Measurements from ENCODE around the gene ABCD4.
"Not testable (repeated sequence)": the region's sequence is repeated elsewhere in the genome, so short reads cannot be mapped to it uniquely, and the experiment has no call there.

ABCD4 gene

DNA sequence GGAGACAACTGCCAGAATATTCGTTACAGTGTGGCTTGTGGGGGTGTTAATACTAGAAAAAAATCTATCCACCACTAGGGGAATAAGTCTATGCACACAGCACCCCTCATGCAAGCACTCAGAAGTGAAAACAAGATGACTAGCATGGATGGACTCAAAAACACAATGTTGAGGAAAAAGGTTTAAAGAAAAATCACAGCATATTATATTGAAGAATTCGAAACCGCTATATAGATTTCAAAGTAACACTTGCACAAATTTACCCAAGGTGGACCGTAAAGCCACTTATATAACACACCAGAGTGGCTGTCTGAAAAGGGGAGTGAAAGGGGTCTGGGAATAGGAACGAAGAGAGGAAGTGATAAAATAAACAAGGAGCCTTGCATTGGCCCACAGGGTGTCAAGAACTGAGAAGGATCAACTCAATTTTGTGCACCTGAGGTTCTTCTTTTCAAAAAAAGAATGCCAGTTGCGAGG, 544 bp downstream of the ABCD4 start:
- peak; percentile 61 for DNase-seq (ENCODE audit: low spot score)

DNA sequence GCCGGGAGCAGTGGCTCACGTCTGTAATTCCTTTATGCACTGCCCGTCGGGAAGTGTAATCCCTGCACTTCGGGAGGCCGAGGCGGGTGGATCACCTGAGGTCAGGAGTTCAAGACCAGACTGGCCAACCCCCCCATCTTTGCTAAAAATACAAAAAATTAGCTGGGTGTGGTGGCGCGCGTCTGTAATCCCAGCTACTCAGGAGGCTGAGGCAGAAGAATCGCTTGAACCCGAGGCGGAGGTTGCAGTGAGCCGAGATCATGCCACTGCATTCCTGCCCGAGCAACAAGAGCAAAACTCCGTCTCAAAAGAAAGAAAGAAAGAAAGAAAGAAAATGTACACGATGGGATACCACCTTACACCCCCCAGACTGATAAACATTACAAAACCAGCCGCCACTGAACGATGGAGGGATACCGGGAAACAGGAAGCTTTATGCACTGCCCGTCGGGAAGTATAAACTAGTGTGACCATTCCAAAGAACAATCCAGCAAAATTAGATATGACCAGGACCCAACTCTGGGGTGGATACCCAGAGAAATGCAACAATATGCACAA, 1.1 kb downstream of the ABCD4 start:
- no peak for DNase-seq (ENCODE audit: low spot score)

DNA sequence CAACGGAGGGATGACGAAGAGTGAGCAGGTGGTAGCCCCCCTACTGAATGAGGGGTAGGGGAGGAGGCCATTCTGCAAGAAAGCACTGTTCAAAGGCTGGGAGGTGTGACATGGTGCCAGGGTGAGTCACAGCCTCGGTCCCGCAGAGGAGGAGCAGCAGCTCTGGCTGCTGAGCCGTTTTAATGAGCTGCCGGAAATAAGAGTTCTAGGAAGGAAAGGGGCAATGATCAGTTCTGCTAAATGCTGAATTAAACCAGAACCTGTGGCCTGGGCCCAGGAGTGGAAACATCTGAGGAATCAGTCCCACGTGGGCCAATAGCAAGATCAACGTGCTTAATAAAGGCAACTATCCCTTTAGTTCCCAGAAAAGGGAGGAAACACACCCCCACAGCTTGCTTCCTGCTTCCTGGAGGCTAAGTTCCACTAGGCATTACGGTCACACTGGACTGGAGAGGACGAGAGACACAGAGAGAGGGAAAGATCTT, 3.6 kb downstream of the ABCD4 start:
- DNase-seq (ENCODE audit: low spot score): no peak

DNA sequence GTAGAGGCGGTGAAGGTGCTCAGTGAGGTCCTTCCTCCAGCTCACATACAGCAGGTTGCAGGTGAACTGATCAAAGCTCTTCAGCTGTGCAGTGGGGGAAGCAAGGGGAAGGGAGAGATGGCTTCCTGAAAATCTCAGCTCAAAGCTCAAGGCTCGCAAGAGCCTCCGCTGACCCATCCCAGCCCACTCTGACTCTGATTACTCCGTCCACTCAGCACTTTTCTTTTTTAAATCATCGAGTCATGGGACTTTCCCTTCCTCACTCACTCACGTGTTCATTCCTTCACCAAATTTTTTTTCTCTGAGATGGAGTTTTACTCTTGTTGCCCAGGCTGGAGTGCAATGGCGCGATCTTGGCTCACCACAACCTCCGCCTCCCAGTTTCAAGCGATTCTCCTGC, 4.7 kb downstream of the ABCD4 start:
- no peak for DNase-seq (ENCODE audit: low spot score)

DNA sequence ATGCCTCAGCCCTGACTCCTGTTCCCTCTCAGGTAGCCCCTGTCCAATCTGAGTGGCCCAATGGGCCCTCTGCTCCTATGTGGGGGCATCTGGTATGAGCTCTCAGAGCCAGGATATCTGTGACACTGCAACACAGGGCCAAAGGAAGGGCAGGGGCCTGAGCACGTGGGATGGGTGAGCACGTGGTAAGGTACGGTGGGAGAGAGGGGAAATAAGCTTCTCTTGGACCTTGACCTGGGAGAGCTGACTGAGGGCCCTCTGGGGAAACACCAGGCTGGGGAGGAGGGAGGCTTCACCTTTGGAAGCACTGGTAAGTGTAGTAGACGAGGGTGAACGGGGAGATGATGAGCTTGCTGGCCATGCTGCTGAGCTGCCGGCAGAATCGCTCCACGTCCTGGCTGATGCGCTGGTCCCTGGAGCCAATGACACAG, 6.7 kb downstream of the ABCD4 start:
- no peak for DNase-seq (ENCODE audit: low spot score)

DNA sequence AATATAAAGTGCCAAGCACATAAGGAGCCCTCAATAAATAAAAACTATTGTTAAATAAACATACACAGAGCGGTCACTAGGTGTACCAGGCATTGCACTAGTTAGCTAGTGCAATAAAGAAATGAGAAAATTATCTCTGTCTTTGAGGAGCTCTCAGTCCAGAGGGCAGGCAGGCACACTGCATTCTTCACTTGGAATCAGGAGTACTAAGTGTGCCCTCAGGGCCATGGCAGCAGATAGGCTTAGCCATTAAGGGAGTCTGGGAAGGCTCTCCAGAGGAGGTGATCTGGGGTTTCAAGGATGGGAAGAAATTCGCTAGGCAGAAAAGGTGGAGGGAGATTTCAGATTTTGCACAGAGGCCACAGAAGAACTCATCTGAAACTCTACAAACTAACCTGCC, 9.1 kb downstream of the ABCD4 start:
- no peak for DNase-seq (ENCODE audit: low spot score)

DNA sequence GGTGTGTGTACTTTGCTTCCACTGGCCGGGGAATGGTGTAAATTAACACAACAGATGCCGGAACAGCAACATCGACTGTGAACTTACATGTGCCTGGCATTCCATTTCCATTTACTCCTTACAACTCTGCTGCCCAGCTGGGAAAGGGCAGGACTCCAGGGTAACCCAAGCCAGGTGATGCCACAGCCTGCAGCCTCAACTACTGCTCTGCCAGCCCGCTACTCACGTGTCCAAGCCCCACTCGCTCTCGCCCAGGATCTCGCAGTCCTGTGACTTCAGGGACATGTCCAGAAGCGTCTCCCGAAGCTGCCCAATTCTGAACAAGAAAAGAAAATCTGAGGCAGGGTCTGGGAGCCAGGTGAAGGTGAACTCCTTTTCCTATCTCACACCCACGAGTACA, 10.7 kb downstream of the ABCD4 start:
- no peak for DNase-seq (ENCODE audit: low spot score)

DNA sequence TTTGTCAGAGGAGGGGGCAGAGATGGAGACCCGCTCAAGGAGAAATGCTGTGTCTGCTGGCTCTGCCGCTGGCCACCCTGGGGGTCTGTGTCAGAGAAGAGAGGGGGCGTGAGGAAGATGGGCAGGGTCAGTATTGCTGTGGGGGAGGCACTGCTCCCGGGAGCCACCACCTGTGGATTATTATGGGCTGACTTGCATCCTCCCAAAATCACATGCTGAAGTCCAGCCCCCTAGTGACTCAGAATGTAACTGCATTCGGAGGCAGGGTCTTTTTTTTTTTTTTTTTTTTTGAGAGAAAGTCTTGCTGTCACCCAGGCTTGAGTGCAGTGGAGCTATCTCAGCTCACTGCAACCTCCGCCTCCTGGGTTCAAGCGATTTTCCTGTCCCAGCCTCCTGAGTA, 12.3 kb downstream of the ABCD4 start:
- peak; percentile 30 for DNase-seq (ENCODE audit: low spot score)

DNA sequence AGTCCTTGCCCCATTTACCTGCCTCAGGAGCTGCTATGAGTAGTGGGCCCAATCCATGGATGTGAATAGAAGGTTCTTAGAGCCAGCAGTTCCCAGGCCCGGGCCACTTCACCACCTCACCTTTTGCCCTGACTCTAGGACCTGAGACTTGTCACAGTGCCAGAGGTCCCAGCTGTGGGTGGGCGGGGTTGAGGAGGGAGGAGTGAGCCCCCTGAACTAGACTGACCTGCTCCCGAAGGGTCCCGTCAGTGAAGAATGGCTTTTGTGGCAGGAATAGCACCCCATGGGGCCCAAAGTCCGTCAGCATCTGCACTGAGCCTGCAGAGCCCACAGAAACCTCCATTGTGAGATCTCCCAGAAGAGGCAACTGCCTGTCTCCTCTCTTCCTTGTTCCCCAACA, 12.9 kb downstream of the ABCD4 start:
- no peak for DNase-seq (ENCODE audit: low spot score)

DNA sequence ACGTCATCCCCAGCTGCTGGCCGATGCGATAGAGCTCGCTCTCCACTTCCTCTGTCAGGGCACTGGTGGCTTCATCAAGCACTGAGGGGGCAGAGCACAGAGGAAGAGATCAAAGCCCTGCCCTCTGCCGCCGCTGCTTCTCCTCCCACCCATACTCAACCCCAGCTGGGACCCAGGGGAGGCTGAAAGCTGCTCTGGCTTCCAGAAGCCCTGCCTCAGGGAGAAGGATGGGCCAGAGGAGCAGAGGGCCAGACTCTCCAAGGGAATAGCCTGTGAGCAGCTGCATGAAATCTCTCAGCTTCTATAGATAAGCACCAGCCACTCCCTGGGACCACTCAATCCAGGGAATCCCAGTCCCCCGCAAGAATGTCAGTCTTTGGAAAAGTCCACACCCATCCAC, 16.0 kb downstream of the ABCD4 start:
- DNase-seq (ENCODE audit: low spot score): no peak

DNA sequence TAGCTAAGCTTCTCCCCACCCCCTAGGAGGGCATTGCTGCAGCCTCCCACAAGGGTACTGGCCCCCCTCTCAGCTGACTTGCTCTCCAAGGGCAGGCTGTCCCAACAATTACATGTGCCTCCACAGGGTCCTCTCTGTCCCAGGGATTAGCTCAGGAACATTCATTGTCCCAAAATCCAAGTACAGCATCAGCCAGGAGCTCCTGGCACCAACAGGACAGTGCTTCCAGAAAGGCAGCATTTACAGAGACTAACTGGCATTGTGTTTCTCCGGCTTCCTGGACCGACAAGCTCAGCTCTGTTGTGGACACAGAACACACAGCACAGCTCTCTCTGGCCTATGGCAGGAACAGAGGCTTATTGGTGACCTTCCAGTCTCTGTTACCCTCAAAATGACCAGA, 21.7 kb downstream of the ABCD4 start:
- DNase-seq (ENCODE audit: low spot score): no peak

DNA sequence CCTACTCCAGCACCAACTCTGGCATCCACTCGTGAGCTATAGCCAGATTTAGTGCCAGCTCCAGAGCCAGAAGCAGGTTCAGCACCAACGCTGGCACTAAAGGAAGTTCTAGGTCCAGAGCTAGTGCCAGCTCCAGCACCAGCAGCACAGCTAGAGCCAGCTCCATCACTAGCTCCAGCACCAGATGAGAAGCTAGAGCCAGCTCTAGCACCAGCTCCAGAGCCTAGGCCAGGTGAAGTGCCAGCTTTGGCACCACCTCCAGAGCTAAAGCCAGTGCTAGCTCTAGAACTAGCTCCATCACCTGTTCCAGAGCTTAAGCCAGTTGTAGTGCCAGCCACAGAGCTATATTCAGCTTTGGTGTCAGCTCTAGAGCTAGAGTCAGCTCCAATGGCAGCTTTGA, 24.7 kb downstream of the ABCD4 start:
- DNase-seq (ENCODE audit: low spot score): no peak

DNA sequence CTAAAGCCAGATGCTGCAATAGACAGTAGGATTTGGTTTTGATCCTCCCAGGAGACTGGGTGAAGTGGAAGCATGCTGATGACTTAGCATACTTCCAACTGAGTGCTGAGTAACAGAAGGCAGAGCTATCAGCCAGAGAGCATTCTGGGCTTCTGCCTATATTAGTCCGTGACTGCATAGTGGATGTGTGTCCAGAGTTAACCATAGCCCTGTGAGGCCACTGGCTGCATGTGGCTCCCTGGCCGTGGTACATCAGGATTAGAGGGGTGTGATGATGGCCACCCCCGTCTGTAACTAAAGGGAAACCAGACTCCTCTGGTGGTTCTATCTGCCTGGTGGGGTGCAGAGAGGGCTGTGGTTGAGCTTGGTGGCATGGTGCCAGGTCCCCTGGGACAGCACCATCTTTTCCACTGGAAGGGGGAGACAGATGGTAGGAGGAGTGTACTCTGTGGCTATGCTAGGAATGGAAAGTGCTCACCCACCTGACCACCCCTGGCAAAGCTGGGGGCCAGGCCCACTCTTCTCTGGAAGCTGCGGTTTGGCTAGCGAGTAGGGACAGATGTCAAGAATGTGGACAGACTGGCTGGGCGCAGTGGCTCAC, 27.4 kb downstream of the ABCD4 start:
- peak; percentile 60 for DNase-seq (ENCODE audit: low spot score)

DNA sequence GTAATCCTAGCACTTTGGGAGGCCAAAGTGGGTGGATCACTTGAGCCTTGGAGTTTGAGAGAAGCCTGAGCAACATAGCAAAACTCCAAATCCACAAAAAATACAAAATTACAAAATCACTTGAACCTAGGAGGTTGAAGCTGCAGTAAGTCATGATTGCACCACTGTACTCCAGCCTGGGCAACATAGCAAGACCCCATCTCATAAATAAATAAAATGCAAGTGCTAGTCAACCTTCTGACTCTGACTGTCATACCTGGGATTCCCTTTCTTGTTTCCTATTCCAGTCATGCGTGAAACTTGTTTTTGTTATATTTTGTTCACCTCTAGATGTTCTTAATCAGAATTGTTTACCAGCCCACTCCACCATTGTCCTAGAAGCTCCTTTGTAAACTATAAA, 31.4 kb downstream of the ABCD4 start:
- no peak for DNase-seq (ENCODE audit: low spot score)

DNA sequence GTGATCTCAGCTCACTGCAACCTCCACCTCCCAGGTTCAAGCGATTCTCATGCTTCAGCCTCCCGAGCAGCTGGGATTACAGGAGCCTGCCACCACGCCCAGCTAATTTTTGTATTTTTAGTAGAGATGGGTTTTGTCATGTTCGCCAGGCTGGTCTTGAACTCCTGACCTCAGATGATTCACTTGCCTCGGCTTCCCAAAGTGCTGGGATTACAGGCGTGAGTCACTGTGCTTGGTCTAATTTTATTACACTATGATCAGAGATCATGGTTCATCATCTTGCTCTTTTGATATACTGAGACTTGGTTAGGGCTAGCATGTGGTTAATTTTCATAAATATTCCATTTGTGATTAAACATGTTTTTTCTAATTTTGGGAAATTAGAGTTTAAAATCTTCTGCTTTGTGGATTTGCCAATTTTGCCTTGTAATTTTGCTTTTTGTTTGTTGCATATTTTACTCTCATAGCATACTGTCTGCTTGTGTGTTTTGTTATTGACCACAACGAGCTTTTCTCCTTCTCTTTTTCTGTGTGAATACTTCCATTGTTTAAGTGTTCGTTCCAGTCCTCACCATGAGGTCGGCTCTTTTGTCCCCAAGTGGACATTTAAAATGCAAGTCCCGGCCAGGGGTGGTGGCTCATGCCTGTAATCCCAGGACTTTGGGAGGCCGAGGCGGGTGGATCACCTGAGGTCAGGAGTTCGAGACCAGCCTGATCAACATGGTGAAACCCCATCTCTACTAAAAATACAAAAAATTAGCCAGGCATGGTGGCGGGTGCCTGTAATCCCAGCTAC, 32.2 kb downstream of the ABCD4 start:
- not testable (repeated sequence) for DNase-seq (ENCODE audit: low spot score)

DNA sequence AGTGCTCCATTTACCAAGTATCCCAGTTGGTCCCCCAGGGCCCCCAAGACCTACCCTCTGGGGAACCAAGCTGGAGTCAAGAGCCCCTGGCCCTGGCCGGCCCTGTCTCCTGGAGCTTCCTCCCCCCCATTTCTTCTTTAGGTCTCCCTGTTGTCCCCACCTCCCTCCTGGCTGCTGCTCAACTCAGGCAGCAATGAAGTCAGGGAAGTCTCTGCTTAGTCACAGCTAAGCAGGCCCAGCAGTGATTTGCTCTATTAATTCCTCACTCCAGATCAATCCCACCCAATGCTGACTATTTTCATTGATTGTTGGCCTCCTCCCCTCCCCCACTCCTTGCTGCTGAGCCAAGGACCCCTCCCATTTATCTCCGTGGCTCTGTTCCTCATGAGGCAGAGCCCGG, 35.1 kb downstream of the ABCD4 start:
- DNase-seq (ENCODE audit: low spot score): no peak

DNA sequence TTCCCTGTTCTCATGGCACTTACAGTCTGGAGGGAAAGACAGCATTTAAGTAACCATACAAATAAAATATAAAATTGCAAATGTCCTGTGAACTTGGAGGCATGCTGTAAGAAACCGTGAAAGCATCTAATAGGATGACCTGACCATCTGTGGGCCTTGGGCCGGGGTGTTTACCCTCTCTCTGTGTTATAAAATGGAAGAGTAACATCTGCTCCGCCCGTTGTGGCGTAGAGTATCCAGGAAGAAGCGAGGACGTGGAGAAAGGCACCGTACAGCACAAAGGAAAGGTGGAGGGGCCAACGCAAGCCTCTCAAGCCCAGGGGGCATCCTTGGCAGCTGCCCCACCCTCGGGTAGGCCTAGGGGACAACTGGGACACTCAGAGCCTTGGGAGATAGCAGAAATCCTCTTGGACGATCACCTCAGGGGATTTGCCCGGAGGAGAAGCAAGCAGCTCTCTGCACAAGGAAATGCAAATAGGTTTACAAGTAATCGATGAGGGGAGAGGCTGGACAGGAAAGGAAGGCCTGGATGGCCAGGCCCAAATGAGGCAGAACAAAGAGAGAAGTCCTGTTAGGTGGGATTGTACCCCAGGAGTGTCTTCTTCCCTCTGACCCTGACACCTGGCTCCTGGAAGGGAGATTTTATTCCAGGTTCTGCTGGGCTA, 37.3 kb downstream of the ABCD4 start:
- DNase-seq (ENCODE audit: low spot score): no peak

DNA sequence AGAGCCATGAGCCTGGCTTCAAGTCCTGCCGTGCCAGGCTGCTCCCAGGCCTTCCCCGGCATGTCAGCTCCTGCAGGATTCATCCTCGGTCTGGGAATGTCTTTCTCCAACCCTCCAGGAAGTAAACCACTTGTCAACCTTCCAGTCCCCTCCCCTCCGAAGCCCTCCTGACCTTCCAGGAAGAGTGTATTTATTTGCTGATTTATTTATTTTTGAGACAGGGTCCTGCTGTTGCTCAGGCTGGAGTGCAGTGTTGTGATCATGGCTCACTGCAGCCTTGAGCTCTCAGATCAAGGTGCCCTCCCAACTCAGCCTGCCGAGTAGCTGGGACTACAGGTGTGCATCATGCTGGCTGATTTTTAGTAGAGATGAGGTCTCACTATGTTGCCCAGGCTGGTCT, 38.8 kb downstream of the ABCD4 start:
- no peak for DNase-seq (ENCODE audit: low spot score)

DNA sequence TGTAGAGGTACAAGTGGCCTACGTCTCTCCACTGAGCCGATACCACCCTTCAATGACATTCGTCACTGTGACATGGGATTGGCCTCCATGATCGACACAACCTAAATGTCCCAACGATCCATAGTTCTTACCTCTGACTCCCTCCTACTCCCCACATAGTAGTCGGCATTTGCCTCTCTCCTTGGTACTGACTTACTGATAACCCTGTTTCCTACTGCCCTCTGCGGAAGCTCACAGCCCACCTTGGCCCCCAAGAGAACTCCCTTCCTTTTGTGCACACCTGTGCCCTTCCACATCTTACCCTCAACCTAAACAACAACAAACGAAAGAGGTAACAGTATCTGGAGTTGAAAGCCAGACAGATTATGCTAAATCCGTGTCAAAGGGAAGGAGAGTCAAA, 39.6 kb downstream of the ABCD4 start:
- no peak for DNase-seq (ENCODE audit: low spot score)

DNA sequence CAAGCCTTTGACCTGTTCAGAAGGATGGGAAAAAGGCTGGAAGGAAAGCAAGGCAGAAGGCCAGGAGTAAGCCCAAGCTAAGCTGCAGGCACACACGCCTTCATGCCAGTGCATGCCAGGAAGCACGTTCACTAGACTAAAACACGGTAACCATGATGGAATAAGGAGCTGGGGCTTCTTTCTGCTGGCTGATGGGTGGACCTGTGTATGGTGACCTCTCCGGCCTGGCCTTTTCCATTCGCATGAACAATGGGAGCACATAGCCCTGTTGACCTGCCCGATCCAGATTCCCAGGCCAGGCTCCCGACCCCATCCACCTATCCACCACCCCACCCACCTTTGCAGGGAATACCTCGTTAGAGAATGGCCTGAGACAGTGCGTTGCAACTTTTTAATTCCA, 40.7 kb downstream of the ABCD4 start:
- no peak for DNase-seq (ENCODE audit: low spot score)

DNA sequence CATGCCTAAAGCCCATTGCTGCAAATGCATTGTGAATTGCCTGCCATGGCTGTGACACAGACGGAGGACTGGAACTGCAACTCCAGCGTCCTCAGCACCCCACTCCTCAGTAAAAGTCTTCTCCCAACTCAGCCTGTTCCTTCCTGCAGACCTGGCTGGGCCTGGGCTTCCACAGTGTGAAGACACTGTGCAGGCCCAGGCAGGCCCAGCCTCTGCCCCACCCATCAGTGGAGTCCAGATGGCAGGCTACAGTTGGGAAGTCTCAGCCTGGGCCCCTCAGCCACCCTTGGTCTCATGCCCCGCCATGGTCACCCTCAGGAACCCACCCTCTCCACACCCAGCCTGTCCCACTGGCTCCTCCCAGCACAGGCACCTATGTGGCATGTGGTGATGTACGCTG, 41.4 kb downstream of the ABCD4 start:
- DNase-seq (ENCODE audit: low spot score): no peak

DNA sequence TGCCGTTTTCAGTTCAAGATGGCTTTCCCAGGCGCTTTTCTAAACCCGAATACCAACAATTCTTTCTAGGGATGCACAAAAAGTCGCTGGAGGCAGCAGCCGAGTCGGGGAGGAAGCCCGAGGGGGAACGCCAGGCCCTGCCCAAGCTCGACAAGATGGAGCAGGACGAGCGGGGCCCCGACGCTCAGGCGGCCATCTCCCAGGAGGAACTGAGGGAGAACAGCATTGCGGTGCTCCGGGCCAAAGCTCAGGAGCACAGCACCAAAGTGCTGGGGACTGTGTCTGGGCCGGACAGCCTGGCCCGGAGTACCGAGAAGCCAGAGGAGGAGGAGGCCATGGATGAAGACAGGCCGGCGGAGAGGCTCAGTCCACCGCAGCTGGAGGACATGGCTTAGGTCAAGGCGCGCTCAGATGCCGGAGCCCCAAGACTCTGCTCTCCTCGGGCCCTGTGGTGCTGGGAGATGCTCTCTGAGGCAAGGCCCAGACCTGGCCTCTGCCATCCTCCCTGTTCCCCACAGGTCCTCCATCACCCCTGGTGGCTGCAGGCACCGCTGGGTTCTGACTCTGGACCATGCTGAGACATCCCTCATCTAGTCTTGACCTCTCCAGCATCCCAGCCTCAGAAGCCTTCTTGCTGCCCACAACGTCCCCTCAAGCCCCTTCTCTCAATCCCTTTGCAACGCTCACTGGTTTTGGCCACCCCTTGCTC, 42.1 kb downstream of the ABCD4 start:
- DNase-seq (ENCODE audit: low spot score): no peak
